T-helper 22 cell (primary cell): Measurements from ENCODE around the gene DMD.

Source experiments
- DNase-seq: peaks from one replicate; pipeline ENCODE4 v3.0.0-alpha.2; 2020; ENCODE audit warnings: low read depth

The DMD gene

DNA sequence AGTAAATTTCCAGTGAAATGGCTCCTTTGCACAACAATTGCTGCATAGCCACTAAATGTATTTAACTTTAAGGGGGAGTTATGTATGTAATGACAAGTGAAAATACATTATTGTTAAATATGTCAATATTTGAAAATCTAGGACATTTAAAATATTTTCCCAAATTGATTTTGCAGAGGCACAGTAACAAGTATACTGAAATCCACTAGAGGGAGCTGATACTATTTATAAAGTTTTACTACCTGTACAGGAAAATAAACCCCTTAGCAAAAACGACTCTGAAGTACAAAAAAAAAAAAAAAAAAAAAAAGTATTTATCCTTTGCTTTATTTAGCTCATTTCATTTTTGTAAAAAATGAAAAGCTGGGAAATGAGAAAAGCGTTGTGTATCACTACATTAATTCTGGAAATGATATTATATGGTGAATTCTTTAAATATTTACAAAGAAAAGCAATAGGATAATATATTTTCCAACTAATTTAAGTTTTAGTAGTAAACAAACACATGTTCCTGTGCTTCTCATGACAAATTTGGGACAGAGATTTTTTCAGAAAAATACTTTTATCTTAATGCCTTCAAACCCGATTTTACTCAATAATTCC lies 727.7 kb downstream of the DMD start:
- no peak for DNase-seq

DNA sequence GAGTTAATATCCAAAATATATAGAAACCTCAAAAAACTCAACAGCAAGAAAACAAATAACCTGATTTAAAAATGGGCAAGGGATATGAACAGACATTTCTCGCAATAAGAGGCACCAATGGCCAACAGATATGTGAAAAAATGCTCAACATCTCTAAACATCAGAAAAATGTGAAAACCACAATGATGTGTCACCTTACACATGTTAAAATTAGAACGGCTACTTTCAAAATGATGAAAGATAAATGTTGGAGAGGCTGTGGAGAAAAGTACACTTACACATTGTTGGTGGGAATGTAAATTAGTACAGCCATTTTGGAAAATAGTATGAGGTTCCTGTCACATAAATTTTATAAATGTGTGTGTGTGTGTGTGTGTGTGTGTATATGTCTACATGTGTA lies 731.3 kb downstream of the DMD start:
- DNase-seq = no peak

DNA sequence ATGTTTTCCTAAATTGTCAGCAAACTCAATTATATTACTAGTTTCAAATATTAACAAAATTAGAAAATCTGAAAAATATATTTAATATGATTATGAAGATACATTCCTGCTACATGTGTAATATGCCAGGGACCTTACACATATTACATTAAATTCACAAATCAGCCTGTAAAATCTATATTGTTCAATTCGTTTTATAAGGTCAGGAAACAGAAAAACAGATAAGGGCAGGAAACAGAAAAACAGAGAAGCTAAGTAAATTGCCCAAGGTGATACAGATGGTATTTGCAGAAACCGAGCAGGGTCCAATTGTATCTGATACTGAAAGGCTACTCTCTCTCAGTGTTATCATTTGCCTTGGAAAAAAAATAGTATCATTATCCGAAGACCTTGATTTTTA lies 739.0 kb downstream of the DMD start:
- DNase-seq = no peak

DNA sequence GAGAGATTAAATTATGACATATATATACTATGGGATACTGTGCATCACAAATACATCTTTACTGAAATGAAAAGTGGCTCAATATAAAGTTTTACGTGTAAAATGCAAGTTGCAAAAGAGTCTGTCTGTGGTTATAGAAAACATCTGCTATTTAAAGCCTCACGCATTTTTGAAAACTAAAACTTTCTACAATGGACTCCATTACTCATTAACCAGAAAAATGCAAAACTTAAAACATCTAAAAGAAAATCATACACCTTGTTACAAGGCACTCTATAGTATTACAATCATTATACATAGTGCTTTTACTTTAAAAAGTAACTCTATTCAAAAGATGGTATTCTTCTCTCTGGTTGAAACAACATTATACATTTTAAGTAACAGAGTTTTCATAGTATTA lies 755.6 kb downstream of the DMD start:
- no peak for DNase-seq

DNA sequence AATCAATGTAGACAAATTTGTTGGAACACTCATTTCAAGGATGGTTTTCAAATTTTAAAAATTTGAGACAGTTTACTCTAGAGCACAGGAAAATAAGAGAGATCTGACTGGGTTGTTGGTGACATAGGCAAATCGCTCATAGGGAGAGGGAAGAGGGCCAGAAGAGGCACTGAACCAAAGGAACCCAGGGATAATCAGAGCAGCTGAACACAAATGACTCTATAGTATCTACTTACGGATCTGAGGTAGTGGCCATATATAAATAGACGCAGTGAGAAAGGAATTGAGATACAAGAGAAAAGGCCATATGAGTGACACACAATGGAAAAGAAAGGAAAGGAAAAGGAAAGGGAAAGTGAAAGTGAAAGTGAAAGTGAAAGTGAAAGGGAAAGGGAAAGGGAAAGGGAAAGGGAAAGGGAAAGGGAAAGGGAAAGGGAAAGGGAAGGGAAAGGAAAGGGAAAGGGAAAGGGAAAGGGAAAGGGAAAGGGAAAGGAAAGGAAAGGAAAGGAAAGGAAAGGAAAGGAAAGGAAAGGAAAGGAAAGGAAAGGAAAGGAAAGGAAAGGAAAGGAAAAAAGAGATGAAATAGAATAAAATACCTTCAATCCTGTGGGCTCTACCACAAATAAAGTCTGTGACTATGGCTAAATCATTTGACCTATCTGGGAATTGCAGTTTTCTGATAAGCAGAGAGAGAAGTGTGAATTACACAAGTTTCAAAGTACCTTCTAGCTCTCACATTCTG lies 759.2 kb downstream of the DMD start:
- no peak for DNase-seq

DNA sequence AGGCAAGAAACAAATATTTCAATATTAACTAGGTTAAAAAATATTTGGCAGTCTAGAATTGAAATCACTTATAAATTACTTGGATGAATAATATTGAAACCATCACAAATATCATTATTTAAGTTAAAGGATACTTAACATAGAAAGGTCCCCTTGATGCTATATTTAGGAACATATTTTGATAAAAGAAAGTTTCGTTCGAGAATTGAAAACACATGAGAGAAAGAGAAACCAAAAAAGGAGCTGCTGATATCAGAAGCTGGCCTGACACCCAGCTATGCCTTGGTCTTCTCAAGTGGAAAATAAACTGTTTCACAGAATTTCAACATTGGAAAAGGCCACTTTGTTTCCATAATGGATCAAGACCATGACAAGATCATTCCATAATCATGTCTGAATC lies 762.4 kb downstream of the DMD start:
- no peak for DNase-seq

DNA sequence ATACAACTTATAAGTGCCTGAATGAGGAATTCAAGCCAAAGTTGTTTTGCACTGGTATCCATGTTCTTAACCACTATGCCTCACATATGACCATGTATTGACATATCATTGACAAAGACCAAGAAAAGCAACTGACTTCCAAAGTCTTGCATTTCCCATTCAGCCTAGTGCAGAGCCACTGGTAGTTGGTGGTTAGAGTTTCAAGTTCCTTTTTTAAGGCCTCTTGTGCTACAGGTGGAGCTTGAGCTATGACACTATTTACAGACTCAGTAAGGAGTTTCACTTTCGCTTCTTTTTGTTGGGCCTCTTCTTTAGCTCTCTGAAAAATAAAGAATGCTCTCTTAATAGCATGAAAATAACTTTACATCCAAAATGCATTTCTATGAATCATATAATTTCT lies 763.0 kb downstream of the DMD start:
- no peak for DNase-seq

DNA sequence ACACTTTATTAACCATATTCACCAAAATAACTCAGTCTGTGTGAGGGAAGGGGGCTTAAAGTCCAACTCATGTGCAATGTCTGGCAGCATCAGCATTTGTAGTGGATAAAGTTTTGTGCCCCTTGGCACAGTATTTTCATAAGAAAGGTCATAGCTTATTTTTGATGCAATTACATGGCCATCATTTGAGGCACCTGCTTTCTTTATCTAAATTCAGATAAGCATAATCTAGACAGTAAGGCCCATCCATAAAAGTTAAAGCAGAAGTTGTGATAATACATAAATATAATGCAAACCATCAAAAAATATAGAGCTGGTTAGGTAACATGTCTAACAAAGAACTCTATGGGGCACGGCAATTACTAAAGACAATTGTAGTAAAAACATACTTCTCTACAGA lies 763.7 kb downstream of the DMD start:
- DNase-seq = no peak

DNA sequence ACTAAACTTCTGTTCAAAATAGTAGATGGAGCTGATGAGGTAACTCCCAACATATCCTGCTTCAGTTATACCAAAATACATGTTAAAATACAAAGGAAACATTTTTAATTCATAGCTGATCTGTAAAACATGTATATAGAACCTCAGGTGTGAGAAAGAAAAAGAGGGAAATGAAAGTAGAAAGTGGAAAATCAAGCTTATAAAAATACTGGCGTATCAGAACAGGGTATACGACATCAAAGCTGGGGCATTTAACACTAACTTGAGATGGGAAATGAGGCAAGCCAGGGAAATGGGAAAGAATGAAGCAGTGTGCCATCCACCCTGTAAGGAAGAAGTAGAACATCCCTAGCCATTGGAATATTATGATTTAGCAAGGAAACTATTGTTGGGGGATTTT lies 767.5 kb downstream of the DMD start:
- DNase-seq = no peak

DNA sequence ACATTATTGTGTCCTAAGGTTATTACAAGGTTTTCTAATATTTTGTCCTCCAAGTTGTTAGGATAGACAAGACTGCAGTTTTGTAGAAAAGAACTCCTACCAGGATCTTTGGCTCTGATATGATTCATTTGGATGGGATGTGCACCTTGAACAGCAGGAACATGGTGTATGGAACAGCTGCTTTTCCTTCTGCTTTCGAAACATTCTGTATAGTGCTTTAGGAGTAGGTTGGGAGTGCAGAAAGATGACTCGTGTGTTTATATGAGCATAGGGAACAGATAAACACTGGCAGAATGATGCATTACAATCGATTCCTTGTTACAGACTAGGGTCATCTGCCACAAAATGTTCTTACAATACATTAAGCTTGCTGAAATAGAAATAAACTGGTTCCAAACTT lies 790.1 kb downstream of the DMD start:
- DNase-seq = no peak

DNA sequence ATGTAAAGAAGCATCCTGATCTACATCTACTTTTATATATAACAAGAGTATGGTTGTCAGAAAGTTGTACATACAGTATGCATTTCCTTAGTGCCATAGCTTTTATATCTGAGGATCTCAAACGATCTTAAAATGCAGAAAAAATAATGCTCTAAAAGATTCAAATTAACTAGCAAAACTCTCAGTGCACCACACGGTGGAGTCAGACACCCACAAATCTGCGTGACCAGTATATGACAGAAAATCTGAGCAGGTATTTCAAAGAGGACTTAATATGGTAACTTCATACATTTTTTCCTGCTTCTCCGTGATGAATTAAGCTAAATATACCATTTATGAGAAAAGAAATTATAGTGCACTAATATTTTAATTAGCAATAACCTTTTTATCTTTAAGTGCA lies 803.0 kb downstream of the DMD start:
- DNase-seq = no peak

DNA sequence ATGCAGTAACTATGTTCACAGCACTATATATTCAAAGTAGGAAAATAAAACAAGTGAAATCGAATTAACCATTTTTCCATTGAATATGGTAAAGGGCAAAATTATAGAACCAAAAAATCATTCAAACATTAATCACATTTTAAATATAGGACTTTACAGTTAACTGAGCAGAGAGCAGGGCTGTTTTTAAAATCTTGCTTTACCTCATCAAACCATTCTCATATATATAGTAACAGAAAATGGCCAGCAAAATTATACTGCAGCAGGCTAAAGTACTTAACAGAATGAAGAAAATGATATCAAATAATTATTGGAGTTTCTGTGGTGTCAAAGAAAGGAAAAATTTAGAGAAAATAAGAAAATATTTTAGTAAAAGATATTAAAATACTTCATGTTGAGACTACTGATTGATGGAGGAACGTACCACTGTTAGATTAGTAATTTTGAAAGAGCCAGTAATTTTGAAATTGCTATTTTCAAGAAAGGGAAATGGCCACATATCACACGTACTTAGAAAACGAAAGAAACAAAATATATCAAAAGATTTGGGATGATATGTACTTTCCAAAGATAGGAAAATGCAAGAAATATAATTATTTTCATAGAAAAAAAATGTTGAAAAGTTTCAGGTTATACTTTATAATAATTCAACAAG lies 813.7 kb downstream of the DMD start:
- DNase-seq = no peak

DNA sequence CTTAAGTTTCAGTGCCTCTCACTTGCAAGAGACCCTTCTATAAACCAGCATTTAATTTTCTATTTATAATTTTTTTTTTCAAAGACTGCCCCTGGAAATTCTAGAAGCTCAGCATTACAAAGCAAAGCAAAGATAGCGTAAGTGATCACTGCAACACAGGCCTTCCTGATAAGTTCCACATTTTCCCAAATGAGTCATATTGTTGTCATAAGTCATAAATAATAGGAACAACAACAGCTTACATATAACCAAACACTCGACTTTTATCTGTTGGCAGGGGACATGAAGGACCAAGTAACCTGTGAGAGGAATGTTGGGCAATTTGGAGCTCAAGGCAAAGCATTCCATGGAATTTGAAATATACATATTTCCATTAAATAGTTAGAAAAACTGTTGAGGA lies 815.5 kb downstream of the DMD start:
- DNase-seq = no peak

DNA sequence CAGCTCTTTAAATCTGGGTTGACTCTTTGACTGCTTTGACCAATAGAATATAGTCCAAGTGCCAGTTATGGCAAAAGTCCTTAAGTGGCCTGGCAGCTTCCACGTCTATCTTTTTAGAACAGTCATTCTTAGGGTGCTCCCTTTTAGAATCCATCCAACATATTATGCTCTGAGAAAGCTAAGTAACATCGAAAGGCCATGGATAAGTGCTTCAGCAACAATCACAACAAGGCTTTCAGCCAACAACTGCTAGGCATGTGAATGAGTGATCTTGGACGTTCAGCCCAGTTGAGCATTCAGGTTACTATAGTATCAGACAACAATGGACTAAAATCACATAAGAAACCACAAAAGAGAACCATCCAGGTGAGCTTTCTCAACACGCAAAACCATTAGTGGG lies 818.7 kb downstream of the DMD start:
- DNase-seq = no peak

DNA sequence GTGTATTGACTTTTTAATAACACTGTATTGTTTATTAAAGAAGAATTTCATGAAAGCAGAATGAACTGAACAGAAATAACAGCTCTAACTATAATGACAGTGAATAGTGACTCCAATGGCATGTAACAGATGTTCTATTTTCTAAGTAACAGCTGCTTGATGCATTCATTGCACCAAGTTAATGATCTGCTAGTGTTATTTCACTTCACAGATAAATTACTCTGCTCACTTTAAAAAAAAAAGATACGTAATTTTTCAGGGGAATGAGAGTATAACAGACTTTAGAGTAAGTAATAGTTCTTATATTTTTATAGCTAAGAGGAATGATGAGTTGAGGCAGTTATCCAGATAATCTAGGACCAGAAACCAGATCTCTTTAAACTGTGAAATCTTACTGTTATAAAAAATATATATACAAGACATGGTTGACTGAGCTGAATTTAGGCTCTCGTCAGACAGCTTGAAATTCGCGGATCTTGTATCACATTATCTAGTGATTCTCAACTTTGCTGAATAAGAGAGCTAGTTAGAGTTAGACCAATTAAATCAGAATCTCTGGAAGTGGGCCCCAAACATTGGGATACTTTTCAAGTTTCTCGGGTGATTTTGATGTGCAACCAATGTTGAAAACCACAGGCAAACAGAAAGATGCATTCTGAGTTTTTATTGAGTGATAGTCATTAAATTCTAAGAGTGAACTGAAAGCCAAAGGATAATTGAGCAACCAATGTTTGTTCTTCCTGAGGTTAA lies 840.7 kb downstream of the DMD start:
- no peak for DNase-seq

DNA sequence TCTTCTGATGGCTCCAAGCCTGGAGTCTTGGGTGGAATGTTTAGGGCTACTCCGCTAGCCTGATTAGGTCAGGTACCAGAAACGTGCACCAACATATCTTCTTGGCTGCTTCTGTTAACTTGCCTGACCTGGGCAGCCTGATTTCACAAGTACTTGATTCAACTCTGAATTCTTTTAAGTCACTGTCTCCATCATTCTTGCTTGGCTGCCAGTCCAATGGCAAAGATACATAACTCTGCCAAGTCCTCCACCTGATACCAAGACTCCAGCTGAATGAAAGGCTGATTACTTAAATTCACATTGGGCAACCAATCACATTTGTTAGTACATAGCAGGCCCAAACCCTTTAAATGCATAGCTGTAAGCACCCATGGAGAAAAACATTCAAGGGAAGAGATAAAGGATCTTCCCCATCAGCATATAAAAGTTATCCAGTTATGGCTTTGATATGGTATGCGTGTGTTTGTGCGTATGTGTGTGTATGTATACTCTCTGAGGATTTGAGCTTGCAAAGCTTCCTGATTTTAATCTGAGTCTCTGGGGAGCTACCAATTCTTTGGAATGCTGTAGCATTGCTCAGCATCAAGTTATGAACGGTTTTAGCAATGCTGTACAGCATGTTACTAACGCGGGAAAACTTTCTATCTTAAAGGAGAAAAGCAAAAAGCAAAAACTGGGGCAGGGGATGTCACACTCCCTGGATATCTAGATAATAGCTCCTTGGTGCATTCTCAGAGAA lies 917.2 kb downstream of the DMD start:
- DNase-seq = no peak

DNA sequence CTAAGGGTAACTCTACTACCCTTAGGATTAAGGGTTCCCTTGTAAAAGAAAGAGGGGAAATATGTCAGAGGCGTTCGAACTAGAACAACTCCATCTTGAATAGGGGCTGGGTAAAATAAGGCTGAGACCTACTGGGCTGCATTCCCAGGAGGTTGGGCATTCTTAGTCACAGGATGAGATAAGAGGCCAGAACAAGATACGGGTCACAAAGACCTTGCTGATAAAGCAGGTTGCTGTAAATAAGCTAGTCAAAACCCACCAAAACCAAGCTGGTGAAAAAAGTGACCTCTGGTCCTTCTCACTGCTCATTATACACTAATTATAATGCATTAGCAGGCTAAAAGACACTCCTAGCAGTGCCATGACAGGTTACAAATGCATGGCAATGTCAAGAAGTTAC lies 922.0 kb downstream of the DMD start:
- no peak for DNase-seq

DNA sequence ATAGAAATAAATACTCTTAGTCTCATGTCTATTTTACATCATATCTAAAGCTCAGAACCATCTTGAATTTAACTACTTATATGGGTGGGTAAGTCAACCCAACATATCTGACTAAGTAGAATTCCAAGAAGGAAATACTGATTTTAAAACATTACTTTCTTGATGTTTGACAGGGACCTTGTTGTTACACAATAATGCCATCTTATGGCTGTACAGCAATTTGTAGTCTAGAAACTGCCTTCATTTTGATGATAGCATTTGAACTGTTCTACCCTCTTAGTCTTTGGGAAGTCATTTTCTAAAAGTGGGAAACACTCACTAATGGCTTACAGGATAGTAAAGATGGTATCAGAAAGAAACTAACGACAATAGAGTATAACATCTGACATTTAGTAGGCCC lies 929.5 kb downstream of the DMD start:
- DNase-seq = no peak

DNA sequence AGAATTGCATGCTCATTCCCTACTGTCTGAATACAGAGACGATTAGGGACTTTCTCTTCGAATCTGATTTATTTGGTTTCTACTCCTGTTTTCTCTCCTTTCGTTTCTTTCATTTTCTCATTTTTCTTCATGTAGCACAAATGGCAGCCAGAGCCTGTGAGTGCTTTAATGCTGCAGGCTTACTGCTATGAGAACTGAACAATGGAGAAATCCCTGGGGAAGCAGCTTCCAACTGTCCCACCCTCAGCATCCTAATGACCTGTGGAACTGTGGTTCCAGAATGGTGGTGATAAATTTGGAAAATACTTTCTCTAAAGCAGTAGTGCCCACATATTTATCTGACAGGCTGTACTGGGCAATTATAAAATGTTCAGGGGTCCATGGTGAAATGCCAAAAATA lies 930.4 kb downstream of the DMD start:
- DNase-seq = no peak

DNA sequence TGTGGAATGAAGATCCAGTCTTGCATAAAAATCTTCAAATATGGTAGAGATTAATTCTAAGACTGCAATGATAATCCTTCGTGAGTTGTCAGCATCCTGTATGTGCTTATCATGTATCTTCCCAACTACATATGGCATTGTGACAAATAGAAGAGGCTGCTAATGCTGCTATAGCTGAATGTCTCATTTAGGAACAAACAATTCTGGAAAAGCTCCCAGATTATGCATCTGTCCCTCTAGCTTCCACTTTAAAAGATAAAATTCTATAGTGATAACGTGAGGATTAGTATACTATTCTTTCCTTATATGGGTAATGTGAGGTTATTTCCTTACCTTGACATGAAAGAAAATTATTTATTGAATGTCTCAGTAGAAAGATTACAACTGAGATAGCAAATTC lies 930.9 kb downstream of the DMD start:
- DNase-seq = no peak

DNA sequence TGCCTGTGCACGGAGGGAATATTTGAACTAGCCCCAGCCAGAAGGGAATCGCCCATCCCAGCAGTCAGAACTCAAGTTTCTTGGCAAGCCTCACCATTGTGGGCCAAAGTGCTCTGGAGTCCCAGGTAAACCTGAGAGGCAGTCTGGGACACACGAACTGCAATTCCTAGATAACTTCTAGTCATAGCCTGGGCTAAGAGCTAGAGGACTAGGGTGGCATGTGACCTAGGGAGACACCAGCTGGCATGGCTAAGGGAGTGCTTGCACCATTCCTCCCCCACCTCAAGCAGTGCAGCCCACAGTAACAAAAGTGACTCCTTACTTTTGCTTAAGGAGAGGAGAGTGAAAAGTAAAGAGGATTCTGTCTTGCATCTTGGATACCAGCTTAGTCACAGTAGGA lies 935.2 kb downstream of the DMD start:
- DNase-seq = no peak

DNA sequence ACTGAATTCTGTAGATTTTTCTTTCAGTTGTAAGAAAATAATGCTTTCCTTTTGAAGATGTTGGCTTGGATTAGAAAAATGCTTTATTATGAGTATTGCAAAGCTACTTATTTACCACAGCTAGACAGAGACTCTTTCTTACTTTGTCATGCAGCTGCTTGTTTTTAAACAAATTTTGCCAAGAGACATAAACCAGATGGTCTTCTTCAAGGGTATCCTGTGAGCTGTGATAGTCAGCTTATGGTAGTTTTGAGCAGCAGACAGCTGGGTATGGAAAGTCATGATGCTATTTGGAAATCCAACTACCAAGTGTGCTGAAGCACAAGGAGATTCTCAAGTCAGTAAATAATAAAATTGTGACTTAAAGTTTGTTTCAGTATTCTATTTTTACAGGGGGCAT lies 941.5 kb downstream of the DMD start:
- DNase-seq = no peak
